HEK293 (cell line): ENCODE measurements around the gene BRCA1.
A peak's percentile ranks its signal among the peaks of the same experiment; 100 is the strongest.

Source experiments
- CTCF ChIA-PET: fragments of 350-600 bp; formaldehyde crosslinking; extraction: SDS; loops from one replicate; lab custom pipeline; 2021; ENCODE audit warnings: antibody characterized with exemption; lab: Yijun Ruan, JAX
- POLR2A ChIA-PET: fragments of 300-600 bp; formaldehyde crosslinking; extraction: SDS; loops from one replicate; lab custom pipeline; 2020; ENCODE audit warnings: antibody characterized with exemption, inconsistent platforms; lab: Yijun Ruan, JAX
- H3K27ac ChIP-seq: fragments of 200-500 bp; sonication (Bioruptor generic); 2 replicates; pipeline ENCODE4 v1.5.1; 2014; ENCODE audit warnings: low read depth, low read length, control low read depth, inconsistent platforms; ENCODE audit errors: extremely low read depth
- H3K36me3 ChIP-seq, 2 experiments: fragments of 200-500 bp in 1 of 2; sonication (Bioruptor generic) in 1 of 2; 1 replicate in 1 of 2; 2 replicates in 1 of 2; pipeline ENCODE4 v1.5.1; 2014 to 2017; ENCODE audit warnings: inconsistent platforms in 2 of 2, low read length in 2 of 2; ENCODE audit not compliant: control insufficient read depth in 2 of 2, insufficient read depth in 1 of 2
- H3K4me1 ChIP-seq: fragments of 200-500 bp; sonication (Bioruptor generic); 2 replicates; pipeline ENCODE4 v1.5.1; 2014; ENCODE audit warnings: mild to moderate bottlenecking, low read length, inconsistent platforms; ENCODE audit not compliant: control insufficient read depth, insufficient read depth
- H3K4me3 ChIP-seq: 2 replicates; pipeline ENCODE4 v1.5.1; 2011; ENCODE audit warnings: low read depth, mild to moderate bottlenecking, control low read depth, low read length, moderate library complexity
- H3K9me3 ChIP-seq: fragments of 200-500 bp; sonication (Bioruptor generic); 2 replicates; pipeline ENCODE4 v1.5.1; 2014; ENCODE audit warnings: low read depth, low read length, inconsistent platforms; ENCODE audit not compliant: control insufficient read depth, insufficient read depth
- GLI2 ChIP-seq: fragments of 450-650 bp; formaldehyde crosslinking; IDR thresholded peaks from 2 replicates; pipeline ENCODE4; 2017; ENCODE audit warnings: missing biosample characterization, missing genetic modification characterization, low read depth, borderline replicate concordance
- IKZF3 ChIP-seq: fragments of 450-650 bp; IDR thresholded peaks from 2 replicates; pipeline ENCODE4 v1.5.0; 2018; ENCODE audit warnings: missing biosample characterization, mild to moderate bottlenecking, missing genetic modification characterization, moderate library complexity
- KLF16 ChIP-seq: fragments of 450-650 bp; formaldehyde crosslinking; IDR thresholded peaks from 2 replicates; pipeline ENCODE4 v1.5.1; 2017; ENCODE audit warnings: missing biosample characterization, missing genetic modification characterization
- KLF7 ChIP-seq: fragments of 450-650 bp; formaldehyde crosslinking; IDR thresholded peaks from 2 replicates; pipeline ENCODE4 v1.5.1; 2016; ENCODE audit warnings: missing biosample characterization, missing genetic modification characterization, borderline replicate concordance
- KLF8 ChIP-seq: fragments of 450-650 bp; formaldehyde crosslinking; IDR thresholded peaks from 2 replicates; pipeline ENCODE4 v1.5.1; 2016; ENCODE audit warnings: missing biosample characterization, missing genetic modification characterization
- KLF9 ChIP-seq: fragments of 450-650 bp; formaldehyde crosslinking; IDR thresholded peaks from 2 replicates; pipeline ENCODE4 v1.5.1; 2016; ENCODE audit warnings: missing biosample characterization, missing genetic modification characterization, low read depth
- REPIN1 ChIP-seq: fragments of 450-650 bp; formaldehyde crosslinking; IDR thresholded peaks from 2 replicates; pipeline ENCODE4 v1.5.1; 2017; ENCODE audit warnings: missing biosample characterization, missing genetic modification characterization, low read depth
- SP7 ChIP-seq: fragments of 450-650 bp; formaldehyde crosslinking; IDR thresholded peaks from 2 replicates; pipeline ENCODE4 v1.5.1; 2016; ENCODE audit warnings: missing biosample characterization, missing genetic modification characterization
- YY1 ChIP-seq: fragments of 450-650 bp; formaldehyde crosslinking; IDR thresholded peaks from 2 replicates; pipeline ENCODE4 v1.5.1; 2018; ENCODE audit warnings: missing biosample characterization, missing genetic modification characterization
- ZBTB20 ChIP-seq: fragments of 450-650 bp; formaldehyde crosslinking; IDR thresholded peaks from 2 replicates; pipeline ENCODE4 v1.5.1; 2016; ENCODE audit warnings: missing biosample characterization, missing genetic modification characterization
- ZBTB8A ChIP-seq: fragments of 450-650 bp; formaldehyde crosslinking; IDR thresholded peaks from 2 replicates; pipeline ENCODE4 v1.5.1; 2016; ENCODE audit warnings: missing biosample characterization, missing genetic modification characterization
- ZEB2 ChIP-seq: fragments of 450-650 bp; formaldehyde crosslinking; IDR thresholded peaks from 2 replicates; pipeline ENCODE4 v1.5.1; 2016; ENCODE audit warnings: missing biosample characterization, missing genetic modification characterization
- ZNF132 ChIP-seq: fragments of 450-650 bp; formaldehyde crosslinking; IDR thresholded peaks from 2 replicates; pipeline ENCODE4 v1.5.1; 2017; ENCODE audit warnings: missing biosample characterization, missing genetic modification characterization, borderline replicate concordance
- ZNF140 ChIP-seq: fragments of 450-650 bp; formaldehyde crosslinking; IDR thresholded peaks from 2 replicates; pipeline ENCODE4 v1.5.1; 2016; ENCODE audit warnings: missing biosample characterization, missing genetic modification characterization
- ZNF335 ChIP-seq: fragments of 450-650 bp; formaldehyde crosslinking; conservative IDR thresholded peaks from 2 replicates; pipeline ENCODE4 v1.5.1; 2016; ENCODE audit warnings: missing biosample characterization, missing genetic modification characterization
- ZNF404 ChIP-seq: fragments of 450-650 bp; formaldehyde crosslinking; IDR thresholded peaks from 2 replicates; pipeline ENCODE4 v1.5.1; 2017; ENCODE audit warnings: missing biosample characterization, missing genetic modification characterization
- ZNF48 ChIP-seq: fragments of 450-650 bp; formaldehyde crosslinking; IDR thresholded peaks from 2 replicates; pipeline ENCODE4 v1.5.1; 2016; ENCODE audit warnings: missing biosample characterization, missing genetic modification characterization
- ZNF514 ChIP-seq: fragments of 450-650 bp; formaldehyde crosslinking; IDR thresholded peaks from 2 replicates; pipeline ENCODE4 v1.5.1; 2016; ENCODE audit warnings: missing biosample characterization, missing genetic modification characterization
- ZNF660 ChIP-seq: fragments of 450-650 bp; IDR thresholded peaks from 2 replicates; pipeline ENCODE4 v1.5.1; 2018; ENCODE audit warnings: missing biosample characterization, mild to moderate bottlenecking, missing genetic modification characterization
- ZNF76 ChIP-seq: fragments of 450-650 bp; formaldehyde crosslinking; IDR thresholded peaks from 2 replicates; pipeline ENCODE4; 2016; ENCODE audit warnings: low read depth, missing biosample characterization, missing genetic modification characterization, borderline replicate concordance
- ZNF785 ChIP-seq: fragments of 450-650 bp; formaldehyde crosslinking; IDR thresholded peaks from 2 replicates; pipeline ENCODE4 v1.5.1; 2016; ENCODE audit warnings: missing biosample characterization, missing genetic modification characterization
- TF ChIP-seq, protein P1 (sequence below): fragments of 450-650 bp; formaldehyde crosslinking; IDR thresholded peaks from 2 replicates; pipeline ENCODE4 v1.5.1; 2016; ENCODE audit warnings: missing biosample characterization, missing genetic modification characterization
- TF ChIP-seq, protein P2 (sequence below): fragments of 450-650 bp; formaldehyde crosslinking; IDR thresholded peaks from 2 replicates; pipeline ENCODE4 v1.5.1; 2017; ENCODE audit warnings: missing biosample characterization, mild to moderate bottlenecking, missing genetic modification characterization, moderate library complexity
- TF ChIP-seq, protein P3 (sequence below): fragments of 450-650 bp; formaldehyde crosslinking; IDR thresholded peaks from 2 replicates; pipeline ENCODE4 v1.5.1; 2016; ENCODE audit warnings: missing biosample characterization, missing genetic modification characterization
- TF ChIP-seq, protein P4 (sequence below): fragments of 450-650 bp; IDR thresholded peaks from 2 replicates; pipeline ENCODE4 v1.5.1; 2018; ENCODE audit warnings: missing biosample characterization, mild to moderate bottlenecking, missing genetic modification characterization

BRCA1 gene

DNA sequence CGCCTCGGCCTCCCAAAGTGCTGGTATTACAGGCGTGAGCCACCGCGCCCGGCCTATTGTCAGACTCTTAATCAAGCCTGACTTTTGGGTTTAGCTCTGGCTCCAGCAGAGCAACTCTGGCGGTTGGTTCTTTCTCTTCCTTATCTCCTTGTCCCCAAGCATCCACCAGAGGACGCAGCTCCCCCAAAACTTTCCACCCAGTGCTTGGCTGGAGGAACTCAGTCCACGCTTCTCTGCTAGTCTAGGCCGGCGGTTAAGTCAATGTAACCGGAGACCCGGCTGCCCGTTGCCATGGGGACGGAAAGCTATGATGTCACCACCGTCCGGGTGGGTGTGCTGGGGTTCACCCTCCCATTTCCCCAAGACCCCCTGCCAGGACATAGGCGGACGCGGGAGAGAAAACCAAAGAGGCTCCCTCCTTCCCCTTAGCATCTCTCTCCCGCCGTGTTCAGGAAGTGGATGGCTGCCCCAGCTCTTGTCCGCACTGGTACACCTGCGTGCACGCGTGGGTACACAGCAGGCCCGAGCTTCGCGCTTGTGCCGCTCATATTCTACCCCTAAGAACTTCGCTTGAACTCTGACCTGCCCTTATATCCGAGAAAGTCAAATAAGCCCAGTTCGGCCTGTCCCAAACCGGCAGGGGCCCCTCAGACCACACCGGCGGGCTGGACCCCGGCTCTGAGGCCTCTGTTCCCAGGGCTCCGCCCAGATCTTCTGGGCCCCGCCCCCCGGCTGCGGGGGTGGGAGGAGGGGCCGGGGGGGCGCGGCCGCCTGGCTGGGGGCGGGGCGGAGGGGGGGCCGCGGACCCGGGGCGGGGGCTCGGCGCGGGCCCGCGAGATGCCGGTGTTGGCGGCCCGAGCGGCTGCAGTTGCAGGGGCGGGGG, 100.5 kb downstream of the BRCA1 start, which contains the start of gene RND2 (continued):
- TF ChIP-seq, protein P1, sequence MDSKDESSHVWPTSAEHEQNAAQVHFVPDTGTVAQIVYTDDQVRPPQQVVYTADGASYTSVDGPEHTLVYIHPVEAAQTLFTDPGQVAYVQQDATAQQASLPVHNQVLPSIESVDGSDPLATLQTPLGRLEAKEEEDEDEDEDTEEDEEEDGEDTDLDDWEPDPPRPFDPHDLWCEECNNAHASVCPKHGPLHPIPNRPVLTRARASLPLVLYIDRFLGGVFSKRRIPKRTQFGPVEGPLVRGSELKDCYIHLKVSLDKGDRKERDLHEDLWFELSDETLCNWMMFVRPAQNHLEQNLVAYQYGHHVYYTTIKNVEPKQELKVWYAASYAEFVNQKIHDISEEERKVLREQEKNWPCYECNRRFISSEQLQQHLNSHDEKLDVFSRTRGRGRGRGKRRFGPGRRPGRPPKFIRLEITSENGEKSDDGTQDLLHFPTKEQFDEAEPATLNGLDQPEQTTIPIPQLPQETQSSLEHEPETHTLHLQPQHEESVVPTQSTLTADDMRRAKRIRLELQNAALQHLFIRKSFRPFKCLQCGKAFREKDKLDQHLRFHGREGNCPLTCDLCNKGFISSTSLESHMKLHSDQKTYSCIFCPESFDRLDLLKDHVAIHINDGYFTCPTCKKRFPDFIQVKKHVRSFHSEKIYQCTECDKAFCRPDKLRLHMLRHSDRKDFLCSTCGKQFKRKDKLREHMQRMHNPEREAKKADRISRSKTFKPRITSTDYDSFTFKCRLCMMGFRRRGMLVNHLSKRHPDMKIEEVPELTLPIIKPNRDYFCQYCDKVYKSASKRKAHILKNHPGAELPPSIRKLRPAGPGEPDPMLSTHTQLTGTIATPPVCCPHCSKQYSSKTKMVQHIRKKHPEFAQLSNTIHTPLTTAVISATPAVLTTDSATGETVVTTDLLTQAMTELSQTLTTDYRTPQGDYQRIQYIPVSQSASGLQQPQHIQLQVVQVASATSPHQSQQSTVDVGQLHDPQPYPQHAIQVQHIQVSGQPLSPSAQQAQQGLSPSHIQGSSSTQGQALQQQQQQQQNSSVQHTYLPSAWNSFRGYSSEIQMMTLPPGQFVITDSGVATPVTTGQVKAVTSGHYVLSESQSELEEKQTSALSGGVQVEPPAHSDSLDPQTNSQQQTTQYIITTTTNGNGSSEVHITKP (tag by site-specific recombination) = peak; percentile 60
- TF ChIP-seq GLI2 (tag by site-specific recombination) (no peak), ZNF140 (tag by site-specific recombination) (no peak), ZNF785 (tag by site-specific recombination) (no peak), ZNF48 (no peak)
- TF ChIP-seq, protein P2, sequence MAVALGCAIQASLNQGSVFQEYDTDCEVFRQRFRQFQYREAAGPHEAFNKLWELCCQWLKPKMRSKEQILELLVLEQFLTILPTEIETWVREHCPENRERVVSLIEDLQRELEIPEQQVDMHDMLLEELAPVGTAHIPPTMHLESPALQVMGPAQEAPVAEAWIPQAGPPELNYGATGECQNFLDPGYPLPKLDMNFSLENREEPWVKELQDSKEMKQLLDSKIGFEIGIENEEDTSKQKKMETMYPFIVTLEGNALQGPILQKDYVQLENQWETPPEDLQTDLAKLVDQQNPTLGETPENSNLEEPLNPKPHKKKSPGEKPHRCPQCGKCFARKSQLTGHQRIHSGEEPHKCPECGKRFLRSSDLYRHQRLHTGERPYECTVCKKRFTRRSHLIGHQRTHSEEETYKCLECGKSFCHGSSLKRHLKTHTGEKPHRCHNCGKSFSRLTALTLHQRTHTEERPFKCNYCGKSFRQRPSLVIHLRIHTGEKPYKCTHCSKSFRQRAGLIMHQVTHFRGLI (tag by site-specific recombination) = 0 out of 2 replicates have a peak, but pooled peaks have one; percentile 15

DNA sequence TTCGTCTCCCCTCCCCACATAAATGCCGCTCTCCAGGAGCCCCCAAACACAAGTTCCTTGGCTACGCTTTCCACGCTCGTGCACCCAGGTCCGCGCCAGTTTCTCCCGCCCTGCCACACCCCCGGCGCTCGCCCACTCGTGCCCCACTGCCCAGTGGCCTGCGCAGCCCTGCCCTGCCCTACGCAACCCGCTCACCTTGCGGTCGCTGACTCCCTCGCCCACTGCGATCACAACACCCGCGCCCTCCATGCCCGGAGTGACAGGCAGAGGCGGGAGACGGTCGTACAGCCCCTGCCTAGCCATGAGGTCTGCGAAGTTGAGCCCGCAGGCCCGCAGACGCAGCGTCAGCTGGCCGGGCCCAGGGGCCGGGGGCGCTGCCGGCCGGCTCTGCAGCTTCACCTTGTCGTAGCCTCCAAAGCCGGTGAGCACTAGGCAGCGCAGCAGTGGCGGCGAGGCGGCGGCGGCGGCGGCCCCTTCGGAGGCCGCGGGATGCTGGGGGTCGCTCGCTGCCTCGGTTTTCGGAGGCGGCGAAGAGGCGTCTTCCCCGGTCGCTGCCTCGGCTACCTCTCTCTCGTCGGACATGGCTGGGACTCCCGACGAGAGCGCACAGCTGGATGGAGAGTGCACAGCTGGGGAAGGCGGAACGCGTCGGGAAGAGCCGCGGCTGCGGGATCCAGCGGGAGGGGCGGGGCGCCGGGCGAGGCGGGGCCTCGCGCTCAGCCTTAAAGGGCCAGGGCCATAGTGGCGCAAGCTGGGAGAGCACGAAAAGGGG, 103.2 kb downstream of the BRCA1 start, which contains the start of gene VAT1:
Gene VAT1, minus strand, starts transcription at position 645 of the 772 bp plus-strand sequence. Its CDS starts 63 bp downstream, at position 582.
- H3K9me3 ChIP-seq = no peaks in the 10 kb centered on the region
- H3K4me1 ChIP-seq = peaks cover 12% of the 10 kb centered on the region
- peaks cover 0 to 15% of the 10 kb centered on the region in 2 experiments; a peak in 2 of 3 replicates for H3K36me3 ChIP-seq
- POLR2A ChIA-PET = interaction anchor here (0.5 to 3.0 kb wide), 10 partner anchors 10 to 294 kb away, joined by 3 to 36 read pairs (median 5); partner anchors contain the start of gene RPL27
- CTCF ChIA-PET = interaction anchor here (0.7 to 0.9 kb wide), 3 partner anchors 17 to 318 kb away, joined by 4 to 7 read pairs (median 4); no protein-coding TSS in a partner anchor
- H3K27ac ChIP-seq = peak within 1 kb of the TSS; percentile 76
- H3K4me3 ChIP-seq = peak within 1 kb of the TSS; percentile 96
- peak; percentile 41; the same call in 1 of the 2 replicates for TF ChIP-seq YY1 (tag by site-specific recombination)
- TF ChIP-seq ZNF132 = no peak
- no peak for TF ChIP-seq ZNF404 (tag by site-specific recombination)
- peak; percentile 78 for TF ChIP-seq ZBTB8A
- TF ChIP-seq, protein P3, sequence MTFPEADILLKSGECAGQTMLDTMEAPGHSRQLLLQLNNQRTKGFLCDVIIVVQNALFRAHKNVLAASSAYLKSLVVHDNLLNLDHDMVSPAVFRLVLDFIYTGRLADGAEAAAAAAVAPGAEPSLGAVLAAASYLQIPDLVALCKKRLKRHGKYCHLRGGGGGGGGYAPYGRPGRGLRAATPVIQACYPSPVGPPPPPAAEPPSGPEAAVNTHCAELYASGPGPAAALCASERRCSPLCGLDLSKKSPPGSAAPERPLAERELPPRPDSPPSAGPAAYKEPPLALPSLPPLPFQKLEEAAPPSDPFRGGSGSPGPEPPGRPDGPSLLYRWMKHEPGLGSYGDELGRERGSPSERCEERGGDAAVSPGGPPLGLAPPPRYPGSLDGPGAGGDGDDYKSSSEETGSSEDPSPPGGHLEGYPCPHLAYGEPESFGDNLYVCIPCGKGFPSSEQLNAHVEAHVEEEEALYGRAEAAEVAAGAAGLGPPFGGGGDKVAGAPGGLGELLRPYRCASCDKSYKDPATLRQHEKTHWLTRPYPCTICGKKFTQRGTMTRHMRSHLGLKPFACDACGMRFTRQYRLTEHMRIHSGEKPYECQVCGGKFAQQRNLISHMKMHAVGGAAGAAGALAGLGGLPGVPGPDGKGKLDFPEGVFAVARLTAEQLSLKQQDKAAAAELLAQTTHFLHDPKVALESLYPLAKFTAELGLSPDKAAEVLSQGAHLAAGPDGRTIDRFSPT (tag by site-specific recombination) = peak; percentile 97
- TF ChIP-seq, protein P4, sequence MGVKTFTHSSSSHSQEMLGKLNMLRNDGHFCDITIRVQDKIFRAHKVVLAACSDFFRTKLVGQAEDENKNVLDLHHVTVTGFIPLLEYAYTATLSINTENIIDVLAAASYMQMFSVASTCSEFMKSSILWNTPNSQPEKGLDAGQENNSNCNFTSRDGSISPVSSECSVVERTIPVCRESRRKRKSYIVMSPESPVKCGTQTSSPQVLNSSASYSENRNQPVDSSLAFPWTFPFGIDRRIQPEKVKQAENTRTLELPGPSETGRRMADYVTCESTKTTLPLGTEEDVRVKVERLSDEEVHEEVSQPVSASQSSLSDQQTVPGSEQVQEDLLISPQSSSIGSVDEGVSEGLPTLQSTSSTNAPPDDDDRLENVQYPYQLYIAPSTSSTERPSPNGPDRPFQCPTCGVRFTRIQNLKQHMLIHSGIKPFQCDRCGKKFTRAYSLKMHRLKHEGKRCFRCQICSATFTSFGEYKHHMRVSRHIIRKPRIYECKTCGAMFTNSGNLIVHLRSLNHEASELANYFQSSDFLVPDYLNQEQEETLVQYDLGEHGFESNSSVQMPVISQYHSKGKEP (tag by site-specific recombination) = no peak
- peak; percentile 51; the same call in 1 of the 2 replicates for TF ChIP-seq ZNF76
- peak; percentile 66; the same call in 1 of the 2 replicates for TF ChIP-seq SP7 (tag by site-specific recombination)
- peak; percentile 85 for TF ChIP-seq KLF8 (tag by site-specific recombination)
- TF ChIP-seq KLF9 (tag by site-specific recombination) = peak; percentile 71
- no peak for TF ChIP-seq ZNF514 (tag by site-specific recombination)
- peak; percentile 46 for TF ChIP-seq ZNF335 (tag by site-specific recombination)
- TF ChIP-seq ZEB2 (tag by site-specific recombination) = peak; percentile 91
- TF ChIP-seq KLF7 (tag by site-specific recombination) = 0 out of 2 replicates have a peak, but pooled peaks have one; percentile 14
- TF ChIP-seq IKZF3 (tag by site-specific recombination) = peak; percentile 97
- 0 out of 2 replicates have a peak, but pooled peaks have one; percentile 51 for TF ChIP-seq ZNF660 (tag by site-specific recombination)
- no peak for TF ChIP-seq REPIN1 (tag by site-specific recombination)
- 0 out of 2 replicates have a peak, but pooled peaks have one; percentile 46 for TF ChIP-seq ZNF785 (tag by site-specific recombination)
- no peak for TF ChIP-seq ZNF48
- TF ChIP-seq ZBTB20 = peak; percentile 84
- peak; percentile 41 for TF ChIP-seq KLF16 (tag by site-specific recombination)
